ENCODE measurements around the gene SCRG1.
A peak's percentile ranks its signal among the peaks of the same experiment; 100 is the strongest.

DNA sequence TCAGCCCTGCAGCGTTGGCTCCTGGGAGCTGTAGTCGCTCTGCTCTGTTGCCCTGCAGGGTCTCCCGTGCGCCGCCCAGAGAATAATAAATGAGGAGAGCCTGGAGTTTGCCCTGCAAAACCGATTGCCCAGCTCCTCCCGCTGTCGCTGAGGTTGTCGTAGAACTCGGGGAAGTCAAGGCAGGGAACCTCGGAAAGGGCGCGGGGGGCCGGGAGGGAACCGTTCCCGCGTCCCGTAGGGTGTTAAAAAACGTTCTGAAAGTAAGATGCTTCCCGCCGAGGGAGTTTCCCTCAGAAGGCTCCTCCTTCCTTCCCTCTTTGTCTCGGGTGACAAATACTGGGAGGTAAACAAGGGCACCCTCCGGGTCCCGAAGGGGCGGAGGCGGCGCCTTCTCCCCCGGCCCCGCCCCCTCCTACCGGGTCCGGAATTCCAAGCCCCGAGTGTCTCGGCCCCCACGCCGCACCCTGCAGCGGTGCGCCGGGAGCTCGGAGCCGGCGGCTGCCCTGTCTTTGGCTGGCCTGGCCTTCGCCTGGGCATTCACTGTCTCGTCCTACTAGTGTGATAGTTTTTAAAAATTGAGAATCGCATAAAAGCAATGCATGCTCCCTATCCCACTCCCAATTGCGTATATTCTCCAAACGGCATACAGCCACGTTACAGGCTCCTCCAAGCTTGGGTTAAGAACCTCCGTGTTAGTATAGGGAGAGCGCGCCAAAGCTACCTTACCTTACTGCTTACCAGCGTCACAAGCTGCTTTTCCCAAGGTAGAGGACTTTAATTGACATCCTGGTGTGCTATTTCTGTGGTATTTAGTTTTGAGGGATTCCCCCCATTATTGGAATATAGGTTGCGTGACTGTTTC is 63.8 kb downstream of the SCRG1 start:
- TF ChIP-seq TARDBP (IDR thresholded peaks at IDR 0.05) = no peak
- peak; percentile 2; the same call in 1 of the 2 replicates for TF ChIP-seq L3MBTL2 (conservative IDR thresholded peaks at IDR 0.05)
- TF ChIP-seq SP1 (IDR thresholded peaks at IDR 0.05) = no peak
- TF ChIP-seq ELF4 (IDR thresholded peaks at IDR 0.05) = peak; percentile 18; the same call in 1 of the 2 replicates

All from HEK293T (cell line).